ENCODE data around the gene RAP1A.

Gene RAP1A

GRCh38 chr1:111619635-111620440, at the start of gene RAP1A:
Gene RAP1A (plus strand): TSS chr1:111619789. CDS start chr1:111691361, 71,572 bp downstream.
- peak; percentile 88 for DNase-seq (ENCODE audit: low read depth in 2 of 2)

- no peak for DNase-seq (ENCODE audit: low read depth in 2 of 2)
Measured at GRCh38 chr1:111569913-111570312, 49.7 kb upstream of the RAP1A start.

- peak; percentile 3 to 15 for DNase-seq (ENCODE audit: low read depth in 2 of 2)
Measured at GRCh38 chr1:111570781-111571181, 48.8 kb upstream of the RAP1A start.

GRCh38 chr1:111571239-111571638, 48.4 kb upstream of the RAP1A start:
- no peak for DNase-seq (ENCODE audit: low read depth in 2 of 2)

- no peak for DNase-seq (ENCODE audit: low read depth in 2 of 2)
Measured at GRCh38 chr1:111571987-111572386, 47.6 kb upstream of the RAP1A start.

- DNase-seq (ENCODE audit: low read depth in 2 of 2) = no peak
Measured at GRCh38 chr1:111576547-111576946, 43.0 kb upstream of the RAP1A start.

GRCh38 chr1:111577814-111578213, 41.8 kb upstream of the RAP1A start:
- no peak for DNase-seq (ENCODE audit: low read depth in 2 of 2)

GRCh38 chr1:111581166-111581565, 38.4 kb upstream of the RAP1A start:
- no peak for DNase-seq (ENCODE audit: low read depth in 2 of 2)

GRCh38 chr1:111582016-111582415, 37.6 kb upstream of the RAP1A start:
- no peak for DNase-seq (ENCODE audit: low read depth in 2 of 2)

- no peak for DNase-seq (ENCODE audit: low read depth in 2 of 2)
Measured at GRCh38 chr1:111582644-111583618, 36.7 kb upstream of the RAP1A start.

GRCh38 chr1:111585447-111586086, 34.0 kb upstream of the RAP1A start:
- no peak for DNase-seq (ENCODE audit: low read depth in 2 of 2)

GRCh38 chr1:111586112-111586511, 33.5 kb upstream of the RAP1A start:
- DNase-seq (ENCODE audit: low read depth in 2 of 2) = no peak

GRCh38 chr1:111587509-111588174, 31.9 kb upstream of the RAP1A start:
- no peak for DNase-seq (ENCODE audit: low read depth in 2 of 2)

- no peak for DNase-seq (ENCODE audit: low read depth in 2 of 2)
Measured at GRCh38 chr1:111591937-111592336, 27.7 kb upstream of the RAP1A start.

- DNase-seq (ENCODE audit: low read depth in 2 of 2) = peak; percentile 95 to 97
Measured at GRCh38 chr1:111592389-111593361, 26.9 kb upstream of the RAP1A start.

- DNase-seq (ENCODE audit: low read depth in 2 of 2) = no peak
Measured at GRCh38 chr1:111593403-111594305, 25.9 kb upstream of the RAP1A start.

- no peak for DNase-seq (ENCODE audit: low read depth in 2 of 2)
Measured at GRCh38 chr1:111594306-111594693, 25.3 kb upstream of the RAP1A start.

- DNase-seq (ENCODE audit: low read depth in 2 of 2) = no peak
Measured at GRCh38 chr1:111595807-111596206, 23.8 kb upstream of the RAP1A start.

- DNase-seq (ENCODE audit: low read depth in 2 of 2) = peak in 1 of 2 donors; percentile 48
Measured at GRCh38 chr1:111596499-111596898, 23.1 kb upstream of the RAP1A start.

Data from stimulated activated CD8-positive, alpha-beta memory T cell treated with anti-CD3 and anti-CD28 coated beads, Interleukin-15, amount 100 ng/mL, for 4 hours (primary cell).